ENCODE data around the gene SIRT7.
"Not testable (repeated sequence)": the region's sequence is repeated elsewhere in the genome, so short reads cannot be mapped to it uniquely, and the experiment has no call there.

SIRT7 gene

DNA sequence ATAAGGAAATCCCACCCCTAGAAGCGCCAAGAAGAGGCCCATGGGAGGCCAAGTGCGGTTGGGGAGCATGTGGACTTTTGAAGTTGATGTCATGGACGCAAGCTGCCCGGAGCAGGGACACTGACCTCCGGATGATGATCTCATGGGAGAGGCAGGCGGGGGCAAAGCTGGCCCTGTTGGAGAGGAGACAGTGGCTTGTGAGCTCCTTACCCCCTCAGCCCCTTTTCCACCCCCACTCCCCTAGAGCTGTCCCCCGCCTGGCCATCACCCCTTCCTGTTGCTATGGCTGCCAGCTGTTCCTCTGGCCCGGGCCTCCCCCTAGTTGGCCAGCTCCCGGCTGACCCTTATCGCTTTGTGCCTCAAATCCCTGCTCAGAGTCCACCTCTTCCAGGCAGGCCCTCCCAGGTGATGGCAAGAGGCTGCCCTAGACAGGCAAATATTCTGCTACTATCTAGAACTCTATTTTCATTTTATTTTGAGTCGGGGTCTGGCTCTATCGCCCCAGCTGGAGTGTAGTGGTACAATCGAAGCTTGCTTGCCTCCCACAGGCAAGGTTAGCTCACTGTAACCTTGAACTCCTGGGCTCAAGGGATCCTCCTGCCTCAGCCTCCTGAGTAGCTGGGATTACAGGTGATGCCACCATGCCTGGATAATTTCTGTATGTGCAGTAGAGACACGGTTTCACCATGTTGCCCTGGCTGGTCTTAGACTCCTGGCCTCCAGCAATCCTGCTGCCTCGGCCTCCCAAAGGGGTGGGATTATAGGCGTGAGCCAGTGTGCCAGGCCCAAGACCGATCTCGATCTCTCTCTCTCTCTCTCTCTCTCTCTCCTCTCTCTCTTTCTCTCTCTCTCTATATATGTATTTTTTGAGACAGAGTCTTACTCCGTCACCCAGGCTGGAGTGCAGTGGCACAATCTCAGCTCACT lies 36.4 kb upstream of the SIRT7 start:
- DNase-seq: no peak

DNA sequence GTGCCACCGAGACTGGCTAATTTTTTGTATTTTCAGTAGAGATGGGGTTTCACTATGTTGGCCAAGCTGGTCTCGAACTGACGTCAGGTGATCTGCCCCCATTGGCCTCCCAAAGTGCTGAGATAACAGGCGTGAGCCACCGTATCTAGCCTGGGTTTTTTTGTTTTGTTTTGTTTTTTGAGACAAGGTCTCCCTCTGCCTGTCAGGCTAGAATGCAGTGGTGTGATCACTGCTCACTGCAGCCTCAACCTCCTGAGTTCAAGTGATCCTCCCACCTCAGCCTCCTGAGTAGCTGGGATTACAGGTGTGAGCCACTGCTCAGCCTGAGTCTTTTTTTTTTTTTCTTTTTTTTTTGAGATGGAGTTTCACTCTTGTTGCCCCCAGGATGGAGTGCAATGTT lies 35.5 kb upstream of the SIRT7 start:
- DNase-seq: not testable (repeated sequence)

DNA sequence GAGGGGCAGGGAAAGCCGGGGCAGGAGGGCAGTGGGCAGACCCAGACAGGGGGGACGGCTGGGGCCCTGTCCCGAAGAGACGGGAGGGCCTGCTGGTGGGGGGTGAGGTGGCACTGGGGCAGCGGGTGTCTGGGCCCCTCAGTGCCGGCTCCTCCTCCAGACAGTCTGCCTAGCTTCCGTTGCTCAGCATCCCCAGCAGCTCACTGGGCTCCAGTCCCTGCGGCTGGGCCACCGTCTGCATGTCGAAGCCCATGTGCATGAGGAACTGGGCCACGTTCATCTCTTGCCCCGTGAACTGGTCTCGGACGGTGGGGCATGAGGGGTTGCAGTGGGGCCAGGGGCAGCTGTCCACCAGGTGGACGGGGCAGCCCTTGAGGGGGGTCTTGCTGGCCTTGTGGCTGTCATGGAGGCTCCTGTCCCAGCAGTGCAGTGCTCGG lies 34.8 kb upstream of the SIRT7 start:
- no peak for DNase-seq

DNA sequence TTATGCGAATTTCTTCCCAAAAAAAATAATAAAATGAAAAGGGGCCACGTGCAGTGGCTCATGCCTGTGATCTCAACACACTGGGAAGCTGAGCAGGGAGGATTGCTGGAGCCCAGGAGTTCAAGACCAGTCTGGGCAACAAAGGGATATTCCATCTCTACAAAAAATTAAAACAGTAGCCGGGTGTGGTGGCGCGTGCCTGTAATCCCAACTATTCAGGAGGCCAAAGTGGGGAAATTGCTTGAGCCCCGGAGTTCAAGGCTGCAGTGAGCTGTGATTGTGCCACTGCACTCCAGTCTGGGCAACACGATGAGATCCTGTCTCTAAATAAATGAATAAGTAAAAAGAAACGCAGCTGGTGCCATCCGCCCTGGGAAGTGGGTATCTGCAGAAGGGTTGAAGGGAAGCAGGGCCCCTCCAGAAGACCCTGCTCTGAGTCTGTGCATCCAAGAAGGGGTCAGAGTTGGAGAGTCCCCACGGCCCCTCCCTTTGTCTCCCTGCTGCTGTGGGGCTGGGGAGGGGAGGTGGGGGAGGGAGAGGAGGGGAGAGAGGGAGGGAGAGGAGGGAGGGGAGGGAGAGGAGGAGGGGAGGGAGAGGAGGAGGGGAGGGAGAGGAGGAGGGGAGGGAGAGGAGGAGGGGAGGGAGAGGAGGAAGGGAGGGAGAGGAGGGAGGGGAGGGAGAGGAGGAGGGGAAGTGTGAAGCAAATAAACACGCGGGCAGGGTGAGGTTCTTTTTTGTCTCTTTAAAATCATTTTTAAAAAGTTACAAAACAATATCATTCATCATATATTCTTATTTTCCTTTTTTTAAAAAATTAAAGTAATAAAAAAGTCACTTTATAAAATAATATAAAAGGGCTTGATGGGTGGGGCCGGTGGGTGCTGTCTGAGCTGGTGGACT lies 34.1 kb upstream of the SIRT7 start:
- DNase-seq: no peak

DNA sequence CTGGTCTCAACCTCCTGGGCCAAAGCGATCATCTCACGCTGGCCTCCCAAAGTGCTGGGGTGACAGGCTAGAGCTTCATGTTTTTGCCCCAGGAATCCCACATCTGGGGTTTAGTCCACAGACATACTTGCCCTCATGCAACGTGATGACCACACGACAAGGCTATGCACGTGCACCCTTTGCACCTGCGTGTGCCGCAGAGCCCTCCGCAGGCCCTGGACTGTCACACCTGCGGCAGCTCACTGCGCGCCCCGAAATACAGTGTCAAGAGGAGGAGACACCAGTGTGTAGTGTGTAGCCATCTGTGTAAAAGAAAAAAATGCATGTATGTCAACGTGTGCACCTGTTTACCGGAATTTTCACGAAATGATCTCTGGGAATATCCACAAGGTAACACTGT lies 32.5 kb upstream of the SIRT7 start:
- no peak for DNase-seq

DNA sequence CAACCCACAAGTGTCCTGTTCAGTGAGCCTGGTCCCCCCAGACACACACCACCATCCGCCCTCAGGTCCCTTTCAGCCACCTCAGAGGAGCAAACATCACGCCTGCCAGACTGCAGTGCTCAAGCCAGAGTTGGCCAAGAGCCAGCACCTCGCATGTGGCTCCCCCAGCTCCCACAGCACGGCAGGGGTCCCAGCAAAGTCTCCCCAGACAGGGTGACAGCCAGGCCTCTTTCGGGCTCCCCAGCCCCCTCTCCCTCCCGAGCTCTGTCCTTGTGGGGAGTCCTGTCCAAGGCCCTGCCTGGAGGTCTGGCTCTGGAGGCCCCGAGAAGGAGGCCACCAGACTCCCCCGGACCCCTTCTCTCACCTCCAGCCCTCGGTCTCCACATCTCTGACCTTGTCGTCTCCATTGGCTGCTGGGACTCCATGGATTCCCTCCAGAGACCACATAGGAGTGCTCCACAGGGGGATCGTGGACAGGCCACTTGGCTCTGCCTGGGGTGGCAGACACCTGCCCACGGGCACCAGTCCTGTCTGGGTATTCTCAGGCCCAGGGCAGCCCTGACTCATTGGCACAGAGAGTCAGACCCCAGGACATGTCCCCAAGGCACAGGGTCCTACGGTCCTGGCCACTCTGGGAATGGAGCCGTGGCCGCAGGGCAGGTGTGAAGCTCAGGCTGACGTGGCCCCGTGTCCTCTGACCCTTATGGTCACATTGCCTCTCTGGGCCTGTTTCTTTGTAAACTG lies 30.8 kb upstream of the SIRT7 start:
- no peak for DNase-seq

DNA sequence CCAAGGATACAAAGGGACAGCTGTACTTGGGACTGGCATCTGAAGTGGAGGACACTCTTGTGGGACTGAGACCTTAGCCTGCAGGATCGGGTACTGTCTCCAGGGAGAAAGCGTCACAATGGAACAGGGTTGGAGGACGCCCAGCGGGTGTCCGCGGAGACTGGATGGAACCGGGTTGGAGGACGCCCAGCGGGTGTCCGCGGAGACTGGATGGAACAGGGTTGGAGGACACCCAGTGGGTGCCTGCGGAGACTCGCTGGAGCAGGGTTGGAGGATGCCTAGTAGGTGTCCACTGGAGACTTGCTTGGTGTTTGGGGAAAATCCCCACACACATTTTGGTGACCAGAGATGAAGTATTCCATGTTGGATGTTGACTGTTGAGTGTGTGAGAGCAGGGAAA lies 29.2 kb upstream of the SIRT7 start, which contains the start of gene MYADML2:
MYADML2 (minus strand) TSS at position 45 of the 400 bp plus-strand sequence. CDS start 5,492 bp downstream, outside the sequence.
- DNase-seq: no peak

DNA sequence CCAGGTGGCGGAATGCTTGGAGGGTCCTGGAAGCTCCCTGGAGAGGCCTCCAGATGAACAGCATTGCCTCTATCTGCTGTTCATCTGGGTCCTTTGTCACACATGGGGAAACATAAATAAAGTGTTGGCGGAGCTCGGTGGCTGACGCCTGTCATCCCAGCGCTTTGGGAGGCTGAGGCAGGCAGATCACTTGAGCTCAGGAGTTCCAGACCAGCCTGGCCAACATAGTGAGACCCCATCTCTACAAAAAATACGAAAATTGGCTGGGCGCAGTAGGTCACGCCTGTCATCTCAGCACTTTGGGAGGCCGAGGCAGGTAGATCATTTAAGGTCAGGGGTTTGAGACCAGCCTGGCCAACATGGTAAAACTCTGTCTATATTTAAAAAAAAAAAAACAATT lies 26.9 kb upstream of the SIRT7 start:
- DNase-seq: no peak

DNA sequence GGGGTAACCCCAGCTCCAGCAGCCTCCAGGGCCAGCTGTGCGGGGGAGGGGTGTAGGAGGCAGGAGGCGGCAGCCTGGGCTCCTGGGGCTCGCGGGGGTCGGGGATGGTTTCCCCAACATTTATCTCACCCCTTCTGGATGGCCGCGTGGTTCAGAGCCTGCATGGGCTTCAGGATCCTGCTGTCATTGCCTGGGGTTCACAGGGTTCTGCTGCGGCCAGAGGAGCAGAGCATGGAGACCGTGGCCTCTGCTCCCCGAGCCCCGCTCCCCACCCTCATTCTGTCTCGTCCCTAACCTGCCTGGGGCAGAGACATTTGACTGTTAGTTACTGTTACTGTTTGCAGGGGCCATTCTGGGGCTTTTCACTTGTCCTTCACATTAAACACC lies 24.2 kb upstream of the SIRT7 start:
- no peak for DNase-seq

DNA sequence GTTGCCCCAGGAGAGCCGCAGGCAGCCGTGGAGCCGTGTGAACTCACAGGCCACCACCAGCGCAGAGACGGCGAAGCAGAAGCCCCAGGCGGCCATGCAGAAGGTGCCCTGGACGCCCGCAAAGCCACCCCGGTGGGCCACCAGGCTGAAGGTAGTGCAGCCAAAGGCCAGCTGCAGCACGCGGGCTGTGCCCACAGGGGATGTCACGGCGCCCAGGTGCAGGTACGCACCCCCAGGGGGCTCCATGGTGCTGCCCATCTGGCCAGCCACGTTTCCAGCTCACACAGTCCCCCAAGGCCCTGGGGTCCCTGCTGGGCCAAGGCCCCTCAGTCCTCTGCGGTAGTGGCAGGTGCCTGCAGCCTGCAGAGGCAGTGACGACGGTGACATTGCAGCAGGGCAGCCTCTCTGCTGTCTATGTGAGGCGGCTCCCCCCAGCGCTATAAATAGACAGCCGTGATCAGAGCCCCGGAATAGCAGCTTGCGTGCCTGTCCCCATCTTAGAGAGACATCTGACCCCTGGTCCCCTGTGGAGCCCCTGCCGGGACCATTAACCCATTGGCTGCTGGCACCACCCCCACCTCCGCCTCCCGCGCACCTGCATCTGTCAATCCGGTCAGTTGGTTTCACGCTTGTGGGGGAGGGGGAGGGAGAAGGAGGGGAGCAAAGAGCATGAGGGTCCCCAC lies 23.6 kb upstream of the SIRT7 start:
- DNase-seq: no peak

DNA sequence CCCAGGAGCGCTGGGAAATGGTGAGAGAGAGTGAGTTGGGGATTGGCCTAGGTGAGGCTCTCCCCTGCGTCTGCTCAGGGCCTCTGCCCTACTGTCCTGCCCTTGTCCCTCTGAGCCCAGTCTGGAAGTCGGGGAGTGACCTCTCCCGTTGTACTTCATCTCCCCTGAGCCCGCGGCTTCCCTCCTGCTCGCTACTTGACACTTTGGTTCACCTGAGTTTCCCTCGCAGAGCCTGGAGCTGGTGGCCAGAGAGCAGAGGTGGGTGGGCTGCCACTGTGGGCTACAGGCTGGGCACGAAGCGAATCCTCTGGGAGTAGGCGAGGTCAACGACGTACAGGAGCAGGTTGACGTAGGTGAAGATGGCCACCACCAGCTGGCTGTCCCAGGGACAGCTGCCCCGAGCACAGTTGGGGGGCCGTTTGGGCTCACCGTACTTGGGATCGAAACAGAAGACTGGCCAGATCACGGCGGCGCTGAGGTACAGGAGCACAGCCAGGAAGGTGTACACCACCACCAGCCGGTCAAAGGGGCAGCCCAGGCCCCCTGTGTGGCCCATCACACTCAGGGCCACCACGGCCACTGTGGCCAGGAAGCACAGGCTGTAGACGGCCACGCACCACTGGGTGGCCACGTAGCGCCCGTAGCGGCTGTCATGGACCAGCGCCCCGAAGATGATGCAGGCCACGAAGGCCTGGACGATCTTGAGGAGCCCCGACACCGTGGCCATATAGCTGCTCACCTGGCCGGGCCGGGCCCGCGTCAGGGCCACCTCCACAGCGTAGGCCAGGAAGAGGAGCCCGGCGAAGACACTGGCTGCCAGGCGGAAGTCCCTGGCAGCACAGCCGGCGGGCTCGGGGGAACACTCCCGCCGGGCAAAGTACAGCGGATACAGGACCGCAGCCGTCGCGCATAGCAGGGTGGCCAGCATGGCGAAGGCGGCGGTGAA lies 22.8 kb upstream of the SIRT7 start:
- DNase-seq: no peak

DNA sequence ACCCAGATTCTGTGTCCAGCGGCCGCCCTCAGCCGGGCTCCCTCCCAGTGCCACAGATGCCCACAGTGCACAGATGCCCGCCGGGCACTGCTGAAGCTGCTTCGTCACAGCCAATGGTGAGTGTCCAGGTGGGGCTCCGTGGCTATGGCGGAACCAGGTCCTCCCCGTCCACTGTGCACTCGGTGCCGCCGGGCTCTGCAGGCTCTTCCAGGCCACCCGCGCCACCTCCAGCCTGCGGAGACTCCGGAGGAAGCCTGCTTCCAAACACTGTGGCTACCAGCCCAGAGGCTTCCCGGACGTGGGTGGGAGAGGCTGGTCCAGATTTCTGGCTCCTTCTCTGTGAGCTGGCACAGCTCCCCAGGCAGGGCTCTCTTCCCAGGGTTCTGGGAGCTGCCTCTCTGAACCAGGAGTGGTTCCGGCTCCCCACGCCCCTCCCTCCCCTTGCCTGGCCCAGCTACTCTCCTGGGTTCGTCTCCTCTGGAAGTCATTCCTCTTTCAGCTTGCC lies 22.0 kb upstream of the SIRT7 start:
- no peak for DNase-seq

DNA sequence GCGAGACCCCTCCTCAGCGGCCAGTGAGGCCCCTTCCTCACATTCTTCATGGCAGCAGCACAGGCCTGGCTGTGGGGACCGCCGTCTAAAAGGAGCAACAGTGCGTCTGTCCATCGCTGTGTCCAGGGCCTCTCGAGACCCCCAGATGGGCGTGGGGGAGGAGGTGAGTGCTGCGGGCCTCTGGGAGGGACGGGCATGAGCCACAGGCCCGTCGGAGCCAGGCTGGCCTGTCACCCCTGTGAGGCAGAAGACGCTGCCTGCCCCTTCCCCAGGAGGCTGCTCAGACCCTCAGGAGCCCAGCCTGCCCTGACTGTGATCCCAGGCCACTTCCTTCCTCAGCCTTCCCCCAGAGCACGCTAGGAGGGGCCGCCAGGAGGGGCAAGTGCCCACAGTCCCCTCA lies 21.2 kb upstream of the SIRT7 start:
- no peak for DNase-seq

DNA sequence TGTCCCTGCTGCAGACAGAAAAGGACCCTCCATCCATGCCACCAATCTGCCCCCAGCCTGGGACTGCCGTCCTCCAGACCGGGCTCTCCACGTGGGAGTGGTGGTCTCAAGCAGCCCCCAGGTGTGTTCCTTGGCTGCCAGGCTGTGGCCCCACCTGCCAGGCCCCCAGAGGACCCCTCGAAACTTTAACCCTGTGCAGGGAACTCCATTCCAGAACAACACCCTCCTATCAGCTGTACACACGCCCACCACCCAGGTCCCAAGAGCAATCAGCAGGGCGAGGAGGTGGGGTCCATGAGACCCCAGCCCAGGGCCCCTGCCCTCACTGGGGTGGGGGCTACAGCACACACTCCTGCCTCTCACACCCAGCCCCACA lies 17.7 kb upstream of the SIRT7 start:
- DNase-seq: no peak

DNA sequence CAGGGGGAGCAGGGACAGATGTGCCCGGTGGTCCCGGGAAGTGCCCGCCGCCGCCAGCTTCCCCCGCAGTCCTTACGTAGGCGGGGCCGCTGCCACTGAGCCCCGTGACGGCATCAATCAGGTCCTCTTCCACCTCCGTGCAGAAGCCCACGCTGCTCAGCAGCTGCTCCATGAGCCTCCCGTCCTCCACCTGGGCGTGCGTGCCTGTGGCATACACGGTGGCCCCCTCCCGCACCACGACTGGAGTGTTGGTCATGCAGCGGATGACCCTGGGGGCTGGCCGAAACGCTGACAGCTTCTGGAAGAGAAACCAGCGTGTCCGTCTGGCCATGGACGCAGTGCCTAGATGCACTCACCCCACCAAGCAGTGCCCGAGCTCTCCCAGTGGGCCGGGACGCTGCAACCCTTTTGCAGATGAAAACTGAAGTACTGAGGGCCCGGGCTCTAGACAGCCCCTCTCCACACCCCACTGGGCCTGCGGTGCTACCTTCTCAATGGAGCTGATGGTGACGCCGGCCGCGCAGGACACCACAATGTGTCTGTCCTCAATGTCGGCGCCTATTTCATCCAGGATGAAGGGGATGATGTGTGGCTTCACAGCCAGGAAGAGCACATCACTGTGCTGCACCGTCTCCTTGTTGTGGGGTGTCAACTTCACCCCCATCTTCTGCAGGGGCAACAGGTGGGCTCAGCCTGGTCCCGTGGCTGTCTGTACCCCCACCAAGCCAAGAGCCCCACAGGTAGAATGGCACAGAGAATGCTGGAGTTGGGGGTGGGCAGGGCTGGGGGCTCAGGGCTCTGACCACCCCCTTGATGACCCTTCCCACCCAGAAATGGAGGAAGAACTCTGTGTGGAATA lies 17.1 kb upstream of the SIRT7 start:
- no peak for DNase-seq

DNA sequence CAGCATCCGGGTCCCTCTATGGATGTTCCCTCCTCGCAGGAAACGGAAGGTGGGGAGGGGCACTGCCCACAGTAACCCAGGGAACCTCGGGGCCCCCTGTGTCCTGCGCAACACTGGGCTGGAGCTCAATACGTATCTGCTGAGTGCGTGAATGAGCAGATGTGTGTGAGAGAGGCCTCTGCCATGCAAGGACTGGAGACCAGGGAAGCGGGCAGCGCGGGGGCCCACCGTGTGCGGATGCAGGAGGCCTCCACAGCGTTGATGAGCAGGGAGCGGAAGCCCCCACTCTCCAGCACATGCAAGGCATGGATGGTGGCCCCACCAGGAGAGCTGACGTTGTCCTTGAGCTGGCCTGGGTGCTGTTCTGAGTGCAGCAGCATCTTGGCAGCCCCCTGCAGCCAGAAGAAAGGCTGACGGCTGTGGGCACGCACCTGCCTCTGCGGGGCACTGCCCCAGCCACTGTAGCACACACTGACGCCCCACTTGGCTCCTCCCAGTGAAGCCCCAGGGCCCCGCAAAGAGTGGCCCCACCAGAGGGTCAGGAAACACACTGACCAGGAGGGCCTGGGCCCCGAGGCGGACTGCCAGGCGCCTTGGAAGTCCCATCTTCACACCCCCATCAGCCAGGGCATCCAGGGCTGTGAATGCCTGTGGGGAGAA lies 16.3 kb upstream of the SIRT7 start:
- DNase-seq: no peak

DNA sequence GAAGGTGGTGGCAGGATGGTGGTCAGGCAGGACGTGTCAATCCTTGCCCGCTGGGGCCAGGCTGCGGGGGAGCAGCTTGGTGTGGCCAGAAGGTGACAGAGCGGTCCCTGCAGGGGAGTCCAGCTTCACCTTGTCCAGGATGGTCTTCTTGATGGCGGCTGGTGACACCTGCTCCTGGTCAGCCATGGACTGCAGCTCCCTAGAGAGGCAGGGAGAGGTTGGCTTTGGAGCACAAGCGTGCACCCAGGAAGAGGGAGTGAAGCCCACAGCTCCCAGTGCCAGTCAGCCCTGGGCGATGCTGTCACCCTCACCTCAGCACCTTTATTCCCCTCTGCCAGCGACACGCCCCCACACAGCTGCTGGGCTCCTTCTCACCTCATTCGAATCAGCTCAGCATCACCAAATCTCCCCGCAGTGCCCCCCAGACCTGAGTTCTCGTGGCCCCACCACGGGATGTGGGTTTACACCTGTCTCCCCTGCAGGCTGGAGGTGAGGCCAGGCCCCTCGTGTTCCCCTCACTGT lies 15.3 kb upstream of the SIRT7 start:
- DNase-seq: no peak

DNA sequence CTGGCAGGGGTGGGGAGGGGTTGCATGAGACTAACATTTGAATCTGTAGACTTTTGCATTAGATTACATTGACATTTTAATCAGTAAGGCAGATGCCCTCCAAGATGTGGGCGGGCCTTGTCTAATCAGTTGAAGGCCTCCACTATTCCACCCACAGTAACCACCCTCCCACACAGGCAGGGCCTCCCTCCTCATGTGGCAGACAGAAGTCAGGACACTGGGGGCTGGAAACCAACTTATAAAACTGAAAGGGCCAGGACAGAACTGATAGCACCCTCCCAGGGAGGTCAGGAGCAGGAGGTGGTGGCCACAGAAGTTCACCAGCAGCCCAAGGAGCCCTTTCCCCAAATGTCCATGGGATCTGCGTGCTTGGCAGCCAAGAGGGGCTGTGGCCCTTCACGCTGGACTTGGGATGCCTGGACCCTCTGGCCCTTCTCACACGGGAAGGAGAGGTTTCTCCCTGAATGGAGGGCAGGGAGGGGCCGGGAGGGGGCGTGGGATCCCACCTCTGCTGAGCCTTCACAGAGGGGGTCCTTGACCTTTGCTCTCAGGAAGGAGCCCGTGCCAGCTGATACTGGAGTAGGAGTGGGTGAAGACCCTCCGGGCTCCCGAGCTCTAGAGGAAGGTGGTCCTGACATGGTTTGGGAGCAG lies 14.5 kb upstream of the SIRT7 start:
- DNase-seq: no peak

All from NCI-H1048 (cell line).